ENCODE measurements around the gene PIRT.

PIRT gene

GRCh38 chr17:10785295-10785694 lies 52.6 kb downstream of the PIRT start:
- no peak for DNase-seq

- DNase-seq, result no peak
Observed at GRCh38 chr17:10779609-10780008, 58.3 kb downstream of the PIRT start.

- DNase-seq, result no peak
Observed at GRCh38 chr17:10777890-10778289, 60.0 kb downstream of the PIRT start.

- DNase-seq, result no peak
Observed at GRCh38 chr17:10777131-10777807, 60.6 kb downstream of the PIRT start.

GRCh38 chr17:10776381-10776780 lies 61.5 kb downstream of the PIRT start:
- no peak for DNase-seq

- no peak for DNase-seq
Observed at GRCh38 chr17:10775740-10776356, 62.0 kb downstream of the PIRT start.

GRCh38 chr17:10775058-10775457 lies 62.8 kb downstream of the PIRT start:
- no peak for DNase-seq

GRCh38 chr17:10773391-10773790 lies 64.5 kb downstream of the PIRT start:
- no peak for DNase-seq

All from NCI-H345 (cell line).